Body of pancreas (tissue), 4 donors: ENCODE results near the gene WBP1L. TPM values are rescaled to one million over a fixed set of nuclear protein-coding genes. Genes with fewer than 3 reads are reported as not detected.

ENCODE experiments used
- ATAC-seq: fragments of 150-250 bp; one replicate; pipeline ENCODE4 v1.9.1; 2016
- DNase-seq, 4 donors: peaks; one replicate each; pipeline ENCODE4 v3.0.0-alpha.2; 2019
- H3K27ac ChIP-seq, 4 donors: fragments of 200-600 bp; sonication (generic); 1 replicate in 3 of 4; 2 replicates in 1 of 4; pipeline versions ENCODE4 v1.5.1 to v1.6.1; 2016 to 2019; ENCODE audit warnings: mild to moderate bottlenecking in 1 of 4, mixed read lengths in 1 of 4, moderate library complexity in 1 of 4
- H3K27me3 ChIP-seq, 2 donors: fragments of 200-600 bp; sonication (generic); one replicate each; pipeline ENCODE4 v1.6.0; 2016; ENCODE audit warnings: mild to moderate bottlenecking in 1 of 2
- H3K36me3 ChIP-seq, 2 donors: fragments of 200-600 bp; sonication (generic); replicated peaks in 1 of 2; 2 replicates each; pipeline ENCODE4 v1.5.1; 2016; ENCODE audit warnings: low read depth in 2 of 2; ENCODE audit not compliant: insufficient read depth in 1 of 2
- H3K4me1 ChIP-seq: fragments of 200-600 bp; sonication (generic); one replicate; pipeline ENCODE4 v1.6.0; 2016
- H3K4me3 ChIP-seq, 2 donors: fragments of 200-600 bp; sonication (generic); 1 replicate in 1 of 2; 2 replicates in 1 of 2; pipeline ENCODE4 v1.5.1; 2016 to 2019
- H3K9me3 ChIP-seq, 3 donors: fragments of 200-600 bp; sonication (generic); 1 replicate in 2 of 3; 2 replicates in 1 of 3; pipeline ENCODE4 v1.5.1; 2016
- POLR2A ChIP-seq, 3 donors: fragments of 450-650 bp; IDR thresholded peaks; one replicate each; pipeline ENCODE4 v1.6.1; 2016; ENCODE audit warnings: antibody characterized with exemption in 3 of 3, mild to moderate bottlenecking in 2 of 3
- WGBS, 2 donors: methylation state at CpG; one replicate each; pipeline ENCODE4 v1.1.5; 2017; 5-methylcytosine and 5-hydroxymethylcytosine counted together
- intact Hi-C: fragments of 100-400 bp; cut with DNase I; formaldehyde crosslinking; loops from one replicate; pipeline ENCODE4 v1.15.1; 2023
- total RNA-seq, 2 donors: library from RNA; depleted of rRNA; stranded (reverse); fragments of >200 nt; gene quantifications; one replicate each; pipeline ENCODE4 v1.1.0, GENCODE V29; 2016
- TF ChIP-seq, protein P1 (sequence below), 7 experiments: fragments of 450-650 bp in 4 of 7; fragments of 200-600 bp in 3 of 7; sonication (generic) in 3 of 7; IDR thresholded peaks; one replicate each; pipeline ENCODE4 v1.5.1; 2016 to 2019; ENCODE audit warnings: antibody characterized with exemption in 7 of 7

The WBP1L gene
- total RNA-seq, 2 donors from 2014 or later = 30.6 to 55.4 TPM

DNA sequence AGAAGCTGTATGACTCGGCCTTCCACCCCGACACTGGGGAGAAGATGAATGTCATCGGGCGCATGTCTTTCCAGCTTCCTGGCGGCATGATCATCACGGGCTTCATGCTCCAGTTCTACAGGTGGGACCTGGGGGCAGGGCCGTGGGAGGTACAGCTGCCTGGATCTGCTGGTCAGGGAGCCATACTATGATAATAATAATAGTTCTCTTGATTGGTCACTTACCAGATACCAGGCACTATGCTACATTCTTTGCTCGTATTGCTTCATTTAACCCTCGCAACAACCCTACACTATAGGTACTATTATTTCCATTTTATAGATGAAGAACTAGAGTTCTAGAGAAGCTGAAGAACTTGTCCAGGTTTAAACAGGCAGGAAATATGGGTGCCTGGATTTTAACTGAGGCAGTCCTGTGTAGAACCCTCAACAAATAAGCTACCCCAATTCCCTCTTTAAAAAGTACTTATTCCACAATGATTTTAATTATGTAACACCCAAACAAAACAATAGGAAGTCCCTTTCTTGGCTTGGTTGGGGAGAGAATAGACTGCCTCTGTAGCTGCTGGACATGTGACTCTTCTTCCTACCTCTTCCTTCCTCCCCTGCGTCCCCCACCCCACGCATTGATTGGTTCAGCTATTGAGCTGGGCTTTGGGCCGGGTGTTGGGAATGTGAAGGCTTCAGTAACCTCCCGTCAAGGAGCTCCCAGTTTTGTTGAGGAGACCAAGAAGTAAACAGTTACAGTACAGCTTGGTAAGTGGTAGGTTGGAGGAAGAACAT is 16.5 kb upstream of the WBP1L start:
- H3K36me3 ChIP-seq = peaks cover 0 to 3% of the 10 kb centered on the region in 2 donors
- no peak for ATAC-seq
- TF ChIP-seq, protein P1, sequence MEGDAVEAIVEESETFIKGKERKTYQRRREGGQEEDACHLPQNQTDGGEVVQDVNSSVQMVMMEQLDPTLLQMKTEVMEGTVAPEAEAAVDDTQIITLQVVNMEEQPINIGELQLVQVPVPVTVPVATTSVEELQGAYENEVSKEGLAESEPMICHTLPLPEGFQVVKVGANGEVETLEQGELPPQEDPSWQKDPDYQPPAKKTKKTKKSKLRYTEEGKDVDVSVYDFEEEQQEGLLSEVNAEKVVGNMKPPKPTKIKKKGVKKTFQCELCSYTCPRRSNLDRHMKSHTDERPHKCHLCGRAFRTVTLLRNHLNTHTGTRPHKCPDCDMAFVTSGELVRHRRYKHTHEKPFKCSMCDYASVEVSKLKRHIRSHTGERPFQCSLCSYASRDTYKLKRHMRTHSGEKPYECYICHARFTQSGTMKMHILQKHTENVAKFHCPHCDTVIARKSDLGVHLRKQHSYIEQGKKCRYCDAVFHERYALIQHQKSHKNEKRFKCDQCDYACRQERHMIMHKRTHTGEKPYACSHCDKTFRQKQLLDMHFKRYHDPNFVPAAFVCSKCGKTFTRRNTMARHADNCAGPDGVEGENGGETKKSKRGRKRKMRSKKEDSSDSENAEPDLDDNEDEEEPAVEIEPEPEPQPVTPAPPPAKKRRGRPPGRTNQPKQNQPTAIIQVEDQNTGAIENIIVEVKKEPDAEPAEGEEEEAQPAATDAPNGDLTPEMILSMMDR (IDR thresholded peaks at IDR 0.05) = no peak
- TF ChIP-seq POLR2A (IDR thresholded peaks at IDR 0.05) = no peak
- intact Hi-C loops = loop anchor here (10.0 kb wide), 1 partner anchor 178 kb away; no protein-coding TSS in a partner anchor
- H3K4me3 ChIP-seq = no peak overlapping the region
- H3K9me3 ChIP-seq = no peaks in the 10 kb centered on the region
- H3K4me1 ChIP-seq = no peaks in the 10 kb centered on the region
- H3K27me3 ChIP-seq = no peaks in the 10 kb centered on the region
- DNase-seq = no peak
- WGBS, 2 donors = 78 to 81% methylated on average over 9 to 13 of the region's 13 CpGs
- no peak overlapping the region for H3K27ac ChIP-seq

DNA sequence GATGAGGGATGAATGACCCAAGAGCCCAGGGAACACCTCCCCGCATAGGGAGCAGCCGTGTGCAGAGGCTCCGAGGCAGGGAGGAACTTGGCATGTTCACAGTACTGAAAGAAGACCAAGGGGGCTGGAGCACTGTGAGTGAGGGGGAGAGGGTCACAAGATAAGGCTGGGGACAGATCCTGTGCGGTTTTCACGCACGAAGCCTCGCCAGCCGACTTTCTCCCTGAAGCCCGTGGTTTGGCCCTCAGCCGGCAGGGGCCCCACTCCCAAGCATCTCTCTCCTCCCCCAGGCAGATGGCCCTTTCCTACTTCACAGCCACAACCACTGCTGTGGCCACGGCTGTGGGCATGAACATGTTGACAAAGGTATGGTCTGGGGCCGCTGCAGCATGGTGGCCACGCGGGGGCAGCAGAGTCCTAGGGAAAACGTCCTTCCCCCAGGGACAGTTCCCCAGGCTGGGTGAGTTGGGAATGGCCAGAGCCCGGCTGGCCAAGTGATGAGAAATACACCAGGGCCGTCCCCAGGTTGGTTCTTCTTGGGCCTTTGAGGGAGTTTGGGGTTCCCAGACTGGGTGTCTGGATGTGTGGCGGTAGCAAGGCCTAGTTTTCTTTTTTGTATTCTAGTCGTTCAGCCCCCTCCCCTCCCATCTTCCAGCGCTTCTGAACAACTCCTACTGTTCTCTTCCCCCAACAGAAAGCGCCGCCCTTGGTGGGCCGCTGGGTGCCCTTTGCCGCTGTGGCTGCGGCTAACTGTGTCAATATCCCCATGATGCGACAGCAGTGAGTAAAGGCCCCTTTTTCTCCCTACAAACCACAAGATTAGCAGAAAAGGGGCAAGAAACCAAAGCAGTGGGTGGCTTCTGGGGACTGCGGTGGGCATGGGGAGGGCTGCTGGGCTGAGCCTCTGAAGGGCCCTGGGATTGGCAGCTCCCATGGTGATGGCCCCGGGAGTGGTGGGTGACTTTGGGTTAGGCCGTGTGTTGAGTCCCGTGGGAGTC is 14.4 kb upstream of the WBP1L start:
- 55 to 58% methylated on average over 25 to 30 of the region's 30 CpGs for WGBS, 2 donors
- H3K36me3 ChIP-seq = peaks cover 0 to 8% of the 10 kb centered on the region in 2 donors

DNA sequence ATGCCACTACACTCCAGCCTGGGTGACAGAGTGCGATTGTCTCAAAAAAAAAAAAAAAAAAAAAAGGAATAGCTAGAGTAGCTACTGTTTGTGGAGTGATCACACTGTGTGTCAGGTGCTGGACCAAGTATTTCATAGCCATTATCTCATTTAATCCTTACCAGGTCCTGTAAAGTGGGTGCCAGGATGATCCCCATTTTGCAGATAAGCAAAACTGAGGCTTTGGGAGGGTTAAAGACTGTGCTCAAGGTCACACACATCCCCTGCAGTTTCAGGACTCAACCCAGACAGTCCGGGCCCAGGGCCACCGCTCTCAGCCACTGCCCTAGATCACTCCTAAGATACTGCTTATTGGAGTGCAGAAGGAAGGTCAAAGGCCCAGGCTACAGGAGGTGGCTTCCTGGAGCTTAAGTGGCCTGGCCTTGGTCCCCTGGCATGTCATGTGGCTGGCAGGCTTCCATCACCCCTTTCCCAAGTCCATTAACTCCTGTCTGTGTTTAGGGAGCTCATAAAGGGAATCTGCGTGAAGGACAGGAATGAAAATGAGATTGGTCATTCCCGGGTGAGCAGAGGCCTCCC is 12.4 kb upstream of the WBP1L start:
- 63 to 73% methylated on average over 5 of the region's 5 CpGs for WGBS, 2 donors
- no peak for TF ChIP-seq POLR2A (IDR thresholded peaks at IDR 0.05)
- TF ChIP-seq, protein P1 (IDR thresholded peaks at IDR 0.05) = no peak
- intact Hi-C loops = no loop called here
- DNase-seq (no peak), ATAC-seq (no peak)
- Histone ChIP-seq H3K36me3 (peaks cover 0 to 8% of the 10 kb centered on the region in 2 donors), H3K9me3 (no peaks in the 10 kb centered on the region), H3K27me3 (no peaks in the 10 kb centered on the region), H3K4me1 (no peaks in the 10 kb centered on the region), H3K27ac (no peak overlapping the region), H3K4me3 (no peak overlapping the region)

More for the DNA sequence above, 14.4 kb upstream of the WBP1L start:
- Histone ChIP-seq H3K4me1 (no peaks in the 10 kb centered on the region), H3K4me3 (no peak overlapping the region), H3K27ac (no peak overlapping the region), H3K27me3 (no peaks in the 10 kb centered on the region), H3K9me3 (no peaks in the 10 kb centered on the region)
- DNase-seq (peak; percentile 83 to 87 (median 86)), ATAC-seq (peak; percentile 95)
- intact Hi-C loops = loop anchor here (10.0 kb wide), 1 partner anchor 175 kb away; no protein-coding TSS in a partner anchor
- TF ChIP-seq, protein P1 (IDR thresholded peaks at IDR 0.05) = peak; percentile 52 to 90 (median 85)
- no peak for TF ChIP-seq POLR2A (IDR thresholded peaks at IDR 0.05)

DNA sequence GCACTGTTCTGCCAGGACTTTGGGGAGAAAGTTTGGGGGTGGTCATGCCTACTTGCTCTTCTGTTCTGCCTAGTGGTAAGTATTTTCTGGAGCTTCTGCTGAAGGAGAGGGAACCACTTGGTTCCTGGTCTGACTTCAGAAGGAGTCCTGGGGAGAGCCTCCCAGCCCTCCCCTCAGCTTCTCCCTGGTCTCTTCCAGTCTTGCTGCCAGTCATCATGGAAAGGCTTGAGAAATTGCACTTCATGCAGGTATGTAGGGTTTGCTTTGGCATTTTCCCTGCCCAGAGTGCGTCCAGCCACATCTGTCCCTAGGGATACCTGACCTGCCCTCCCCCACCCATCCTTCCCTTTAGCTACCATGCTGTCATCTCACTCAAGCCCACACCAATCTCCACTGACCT is 11.1 kb upstream of the WBP1L start:
- TF ChIP-seq, protein P1 (IDR thresholded peaks at IDR 0.05) = no peak
- no peak for TF ChIP-seq POLR2A (IDR thresholded peaks at IDR 0.05)
- Histone ChIP-seq H3K27me3 (no peaks in the 10 kb centered on the region), H3K36me3 (peaks cover 0 to 8% of the 10 kb centered on the region in 2 donors), H3K9me3 (no peaks in the 10 kb centered on the region), H3K4me1 (no peaks in the 10 kb centered on the region), H3K4me3 (no peak overlapping the region), H3K27ac (no peak overlapping the region)
- ATAC-seq (no peak), DNase-seq (no peak)
- 83% methylated on average over 1 of the region's 1 CpG; no CpG with 5 or more reads in 1 of the 2 donors for WGBS, 2 donors
- intact Hi-C loops = no loop called here
